ENCODE measurements around the gene GJA3.

The GJA3 gene

DNA sequence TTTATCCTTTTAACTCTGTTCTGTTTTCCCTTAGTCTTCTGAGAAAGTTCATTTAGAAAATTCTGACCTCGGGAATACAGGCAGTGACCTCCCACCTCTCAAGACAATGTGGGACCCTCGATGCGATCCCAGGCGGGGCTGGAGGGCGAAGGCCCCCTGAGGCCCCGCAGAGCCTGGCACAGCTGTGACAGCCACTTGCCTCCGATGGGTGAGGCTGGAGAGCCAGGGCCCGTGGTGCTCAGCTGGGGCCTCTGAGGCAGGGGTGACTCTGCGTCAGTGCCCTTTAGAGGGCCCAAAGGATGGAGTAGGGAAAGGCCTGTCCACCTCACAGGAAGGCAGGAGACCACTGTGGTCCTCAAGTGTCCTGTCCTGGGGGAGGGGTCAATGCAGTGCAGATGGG is 10.3 kb downstream of the GJA3 start:
- DNase-seq: no peak

DNA sequence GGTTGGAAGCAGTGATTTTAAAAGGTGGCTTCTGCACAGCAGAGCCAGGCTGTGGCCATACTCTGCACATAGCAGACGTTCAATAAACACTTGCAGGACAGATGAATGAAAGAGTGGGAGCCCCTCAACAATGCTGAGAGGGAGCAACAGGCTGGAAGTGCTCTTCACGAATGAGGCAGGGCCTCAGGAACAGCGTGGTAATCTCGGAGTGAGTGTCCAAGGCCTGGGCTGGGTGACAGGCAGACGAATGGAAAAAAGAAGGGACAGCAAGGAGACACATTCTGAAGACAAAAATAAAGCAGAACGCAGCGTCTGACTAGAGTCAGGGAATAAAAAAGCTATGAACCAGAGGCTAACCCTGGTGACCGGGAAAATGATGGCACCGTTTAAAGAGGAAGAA is 11.1 kb downstream of the GJA3 start:
- DNase-seq: no peak

DNA sequence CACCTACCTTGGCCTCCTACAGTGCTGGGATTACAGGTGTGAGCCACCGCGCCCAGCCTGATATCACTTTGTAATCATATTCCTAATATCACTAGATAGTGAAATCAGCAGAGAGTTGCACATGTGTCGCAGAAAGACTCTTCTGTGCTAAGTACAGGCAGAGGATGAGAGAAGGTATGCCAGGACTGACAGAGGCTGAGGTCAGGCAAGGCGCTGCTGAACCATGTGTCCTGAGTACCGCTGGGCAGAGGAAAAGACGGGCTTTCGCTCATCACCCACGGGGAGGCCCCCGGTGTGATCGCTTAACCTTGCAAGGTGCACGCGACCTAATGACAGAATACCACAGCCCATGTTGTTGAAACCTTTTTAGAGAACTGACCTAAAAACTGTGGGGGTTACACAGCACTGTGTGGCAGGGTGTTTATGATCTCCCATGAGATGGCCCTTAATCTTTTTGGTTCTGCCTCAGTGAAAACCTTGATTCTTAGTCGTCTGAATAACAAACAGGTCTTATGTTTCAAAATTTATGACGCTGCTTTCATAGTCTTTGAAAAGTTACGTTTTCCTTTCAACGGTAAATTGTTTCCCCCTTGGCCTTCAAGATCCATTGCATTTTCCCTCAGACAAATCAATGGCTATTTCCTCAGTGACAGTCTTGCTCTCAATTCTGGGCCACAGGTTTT is 12.2 kb downstream of the GJA3 start:
- no peak for DNase-seq

DNA sequence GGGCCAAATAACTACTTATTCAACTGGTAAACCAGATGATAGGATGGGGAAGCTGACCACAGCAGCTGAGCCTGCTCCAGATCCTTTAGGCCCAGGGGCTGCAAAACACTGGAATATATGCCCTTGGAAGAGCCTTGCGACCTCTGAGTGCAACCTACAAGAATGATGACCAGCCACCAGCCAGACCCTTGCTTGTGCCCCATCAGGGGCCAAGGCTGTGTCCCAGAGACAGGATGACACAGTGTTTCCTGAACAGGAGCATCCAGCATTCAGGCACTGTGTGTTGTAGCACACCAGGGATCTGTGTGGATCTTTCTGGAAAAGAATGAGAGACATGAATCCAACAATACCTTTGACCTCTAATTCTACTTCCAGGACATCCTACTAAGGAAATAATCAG is 14.5 kb downstream of the GJA3 start:
- no peak for DNase-seq

DNA sequence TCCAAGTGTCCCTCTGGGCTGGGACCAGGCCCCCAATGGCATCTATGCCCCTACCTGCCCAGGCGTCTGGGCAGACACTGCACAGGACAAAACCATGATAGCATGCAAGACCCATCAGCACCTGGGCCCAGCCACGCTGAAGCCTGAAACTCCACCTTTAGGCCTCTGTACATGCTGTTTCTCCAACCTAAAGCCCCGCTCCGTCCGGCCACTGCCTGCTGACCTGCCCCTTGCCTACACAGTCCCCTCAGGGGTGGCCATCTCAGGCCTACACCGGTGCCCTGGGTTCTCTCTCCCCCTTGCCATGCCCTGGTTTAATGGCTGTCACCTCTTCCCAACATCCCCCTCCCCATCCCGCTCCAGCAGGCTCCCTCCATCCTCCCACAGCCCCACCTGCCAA is 15.3 kb downstream of the GJA3 start:
- no peak for DNase-seq

DNA sequence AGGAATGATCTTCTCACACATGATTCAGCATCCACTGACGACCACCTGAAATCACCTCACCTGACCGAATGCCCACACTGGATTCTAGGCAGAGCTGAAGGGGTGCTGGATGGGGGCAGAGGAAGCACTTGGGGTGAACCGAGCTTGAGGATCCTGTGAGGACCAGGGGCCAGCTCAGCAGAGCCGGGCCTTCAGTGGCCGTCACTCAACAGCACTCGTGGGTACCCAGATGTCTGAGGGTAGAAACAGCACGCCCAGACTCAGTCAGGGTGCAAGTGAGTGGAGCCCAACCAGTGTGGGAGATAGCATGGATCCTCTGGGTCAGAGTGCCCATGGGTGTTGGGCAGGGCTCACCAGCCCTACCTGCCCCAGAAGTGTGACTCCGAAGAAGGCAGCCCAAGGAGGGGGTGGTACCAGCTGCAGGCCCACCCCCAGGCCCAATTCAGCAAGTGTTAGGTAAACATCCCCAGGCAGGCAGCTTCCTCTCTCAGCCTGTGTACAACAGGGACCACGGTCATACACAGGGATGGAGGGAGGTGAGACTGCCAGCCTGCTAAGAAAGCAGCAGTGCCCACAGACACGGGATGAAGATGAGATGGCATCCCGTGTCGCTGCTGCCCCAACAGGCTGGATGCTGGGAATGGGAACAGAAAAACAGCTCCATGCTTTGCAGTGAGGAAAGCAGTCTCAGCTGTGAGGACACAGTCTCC is 16.6 kb downstream of the GJA3 start:
- DNase-seq: no peak

DNA sequence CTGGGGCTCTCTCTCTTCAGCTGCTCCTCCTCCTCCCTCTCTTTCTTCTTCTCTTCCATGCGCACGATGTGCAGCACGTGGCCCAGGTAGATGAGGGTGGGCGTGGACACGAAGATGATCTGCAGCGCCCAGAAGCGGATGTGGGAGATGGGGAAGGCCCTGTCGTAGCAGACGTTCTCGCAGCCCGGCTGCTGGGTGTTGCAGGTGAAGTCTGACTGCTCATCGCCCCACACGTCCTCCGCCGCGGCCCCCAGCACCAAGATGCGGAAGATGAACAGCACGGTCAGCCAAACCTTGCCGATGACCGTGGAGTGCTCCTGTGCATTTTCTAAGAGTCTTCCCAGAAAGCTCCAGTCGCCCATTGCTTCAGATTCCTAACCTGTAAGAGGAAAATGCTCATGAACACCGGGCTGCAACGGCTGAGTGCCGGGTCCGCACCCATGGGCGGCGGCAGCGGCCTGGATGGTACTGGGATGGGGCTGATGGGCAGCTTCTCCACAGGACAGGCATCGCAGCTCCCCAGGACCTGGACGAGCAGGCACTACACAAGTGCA is 17.8 kb downstream of the GJA3 start:
- DNase-seq: no peak

DNA sequence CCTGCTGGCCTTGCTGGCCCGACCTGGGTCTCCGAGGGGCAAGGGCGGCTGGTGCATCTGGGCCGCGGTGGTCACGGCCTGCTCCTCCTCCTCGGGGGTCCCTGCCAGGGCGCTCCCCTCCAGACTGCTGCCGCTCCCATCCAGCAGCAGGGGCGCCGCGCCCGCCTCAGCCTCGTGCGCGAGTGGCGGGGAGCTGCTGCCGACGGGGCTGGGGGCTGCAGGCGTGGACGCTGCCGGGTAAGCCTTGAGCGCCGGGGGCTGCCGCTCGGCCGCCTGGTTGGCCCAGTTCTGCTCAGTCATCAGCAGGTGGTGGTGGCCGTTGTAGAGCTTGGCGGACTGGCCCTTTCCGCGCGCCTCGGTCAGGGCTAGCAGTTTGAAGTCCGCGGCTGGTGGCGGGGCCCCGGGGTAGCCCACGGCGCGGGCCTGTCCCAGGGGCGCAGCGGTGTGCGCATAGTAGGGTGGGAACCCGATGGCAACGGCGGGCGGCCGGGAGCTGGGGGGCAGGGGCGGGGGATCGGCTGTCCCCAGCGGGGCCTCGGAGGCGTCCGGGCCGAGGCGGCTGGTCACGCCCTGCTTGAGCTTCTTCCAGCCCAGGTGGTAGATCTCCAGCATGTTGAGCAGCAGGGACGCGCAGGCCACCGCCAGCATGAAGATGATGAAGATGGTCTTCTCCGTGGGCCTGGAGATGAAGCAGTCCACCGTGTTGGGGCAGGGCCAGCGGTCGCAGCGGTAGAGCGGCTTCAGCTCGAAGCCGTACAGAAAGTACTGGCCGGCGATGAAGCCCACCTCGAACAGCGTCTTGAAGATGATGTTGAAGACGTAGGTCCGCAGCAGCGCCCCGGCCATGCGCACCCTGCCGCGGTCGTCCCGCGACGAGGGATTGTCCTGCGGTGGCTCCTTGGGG is 18.6 kb downstream of the GJA3 start:
- no peak for DNase-seq

DNA sequence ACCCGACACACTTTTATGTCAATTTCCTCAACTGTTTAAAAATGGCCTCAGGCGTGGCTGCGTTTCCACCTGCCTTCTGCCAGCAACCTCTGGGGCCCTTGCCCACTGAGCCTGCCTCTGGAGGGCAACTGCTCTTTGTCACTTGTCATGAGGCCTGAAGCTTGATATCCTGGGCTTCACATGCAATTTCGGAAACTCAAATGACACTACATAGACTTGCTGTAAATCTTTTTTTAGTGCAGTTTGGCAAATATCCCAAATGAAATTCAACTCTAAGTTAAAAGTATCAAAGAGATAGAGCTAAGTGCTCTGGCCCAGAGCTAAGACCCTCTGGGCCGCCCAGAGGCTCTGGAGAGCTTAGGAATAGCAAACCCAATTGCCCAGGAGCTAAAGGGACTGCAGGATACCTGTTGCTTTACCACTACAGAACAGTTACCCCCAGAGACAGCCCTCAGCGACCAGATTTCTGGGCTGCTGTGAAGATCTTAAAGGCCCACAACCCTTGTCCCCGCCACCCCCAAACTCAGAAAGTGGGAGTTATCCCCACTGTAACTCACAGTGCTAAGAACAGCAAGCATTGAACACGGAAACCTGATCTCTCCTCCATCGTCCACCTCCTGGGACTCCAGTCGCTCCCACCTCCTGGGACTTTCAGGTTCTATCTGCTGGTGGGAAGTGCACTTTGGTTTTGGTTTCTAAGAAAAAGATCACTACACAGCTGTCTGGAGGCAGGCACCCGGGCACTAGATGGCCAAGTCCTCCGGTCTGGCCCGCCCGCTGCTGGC is 19.4 kb downstream of the GJA3 start:
- no peak for DNase-seq

DNA sequence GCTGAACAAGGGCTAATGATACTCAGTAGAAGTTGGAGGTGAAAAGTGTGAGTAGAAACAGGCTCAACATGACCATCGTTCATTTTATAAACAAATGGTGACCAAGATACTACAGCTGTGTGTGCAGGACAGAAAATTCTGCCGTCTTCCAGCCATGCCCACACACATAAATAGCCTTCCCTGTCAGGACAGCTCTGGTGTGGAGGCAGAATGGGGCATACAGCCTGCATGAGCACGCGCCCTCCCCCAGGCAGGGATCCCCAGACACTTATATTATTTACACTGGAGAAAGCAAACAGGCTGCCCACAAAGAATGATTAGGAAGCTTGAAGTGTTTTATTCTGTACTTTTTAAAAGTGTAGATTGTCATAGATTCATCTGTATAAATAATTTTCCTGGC is 20.4 kb downstream of the GJA3 start:
- no peak for DNase-seq

DNA sequence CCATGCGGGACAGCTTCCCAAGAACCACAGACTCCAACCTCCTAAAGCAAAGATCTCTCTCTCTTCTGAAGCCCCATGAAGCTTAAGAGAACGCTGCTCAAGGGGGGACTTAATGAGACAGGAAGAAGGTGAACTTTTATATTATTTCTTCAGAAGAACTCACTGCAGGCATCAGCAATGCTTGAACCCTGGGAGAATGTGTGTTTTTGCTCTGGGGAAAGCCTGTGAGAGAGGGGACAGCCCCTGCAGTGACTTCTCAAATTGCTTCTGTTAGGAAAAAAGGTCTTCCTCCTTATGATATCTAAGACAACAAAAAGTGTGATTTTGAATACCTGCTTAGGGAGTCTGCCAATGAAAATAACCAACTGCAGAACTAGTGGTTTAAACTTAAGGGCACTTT is 23.0 kb downstream of the GJA3 start:
- no peak for DNase-seq

DNA sequence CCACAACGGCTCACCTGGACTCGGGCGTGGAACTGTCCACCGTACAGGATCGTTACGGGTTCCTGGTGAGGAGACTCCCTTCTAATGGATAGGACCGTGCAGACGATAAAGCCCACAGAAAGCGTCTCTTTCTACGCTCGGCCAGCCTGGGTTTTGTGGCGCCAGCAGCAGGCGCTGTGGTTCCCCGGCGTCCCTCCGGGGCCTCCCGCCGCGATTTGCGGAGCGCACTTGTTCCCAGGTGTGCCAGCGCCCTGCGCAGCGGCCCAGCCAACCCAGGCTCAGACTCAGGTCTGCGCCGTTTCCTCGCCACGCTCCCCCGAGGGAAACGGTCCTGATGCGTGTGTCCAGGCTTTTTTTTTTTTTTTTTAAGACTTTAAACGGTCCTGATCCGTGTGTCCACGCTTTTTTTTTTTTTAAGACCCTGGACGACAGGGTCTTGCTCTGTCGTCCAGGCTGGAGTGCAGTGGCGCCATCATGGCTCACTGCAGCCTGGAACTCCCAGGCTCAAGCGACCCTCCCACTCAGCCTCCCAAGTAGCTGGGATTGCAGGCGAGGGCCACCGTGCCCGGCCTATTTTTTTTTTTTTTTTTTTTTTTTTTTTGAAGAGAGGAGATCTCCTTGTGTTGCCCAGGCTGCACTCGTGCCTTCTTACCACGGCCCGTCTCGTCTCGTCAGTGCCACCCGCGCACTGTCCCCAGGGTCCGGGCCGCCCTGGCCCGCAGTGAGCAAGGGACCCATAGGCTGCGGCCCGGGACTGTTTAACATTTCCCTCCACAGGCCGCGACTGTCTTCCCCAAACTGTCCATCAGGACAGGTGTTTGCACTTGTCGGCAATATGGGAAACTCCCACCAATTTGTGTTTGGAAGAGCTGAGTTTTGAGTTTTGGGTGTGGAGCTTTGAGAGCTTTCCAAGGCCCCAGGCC is 23.8 kb downstream of the GJA3 start:
- DNase-seq: no peak

DNA sequence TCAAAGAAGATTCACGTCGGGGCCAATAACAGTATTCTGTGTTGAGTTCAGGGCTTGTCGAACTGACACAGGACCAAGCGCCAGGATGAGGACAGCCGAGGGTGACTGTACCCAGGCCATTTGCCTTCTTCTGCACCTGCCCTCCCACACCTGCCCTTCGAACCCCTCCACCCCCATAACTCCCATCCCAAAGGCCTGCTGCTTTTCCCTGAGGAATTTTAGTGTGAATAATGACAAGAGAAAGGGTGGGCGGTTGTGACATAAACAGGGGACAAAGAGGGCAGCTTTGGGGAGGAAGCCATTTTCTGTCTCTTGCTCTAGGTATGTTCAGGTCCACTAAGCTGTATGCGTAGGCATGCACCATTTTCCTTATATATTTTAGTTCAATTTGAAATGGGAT is 26.1 kb downstream of the GJA3 start:
- no peak for DNase-seq

DNA sequence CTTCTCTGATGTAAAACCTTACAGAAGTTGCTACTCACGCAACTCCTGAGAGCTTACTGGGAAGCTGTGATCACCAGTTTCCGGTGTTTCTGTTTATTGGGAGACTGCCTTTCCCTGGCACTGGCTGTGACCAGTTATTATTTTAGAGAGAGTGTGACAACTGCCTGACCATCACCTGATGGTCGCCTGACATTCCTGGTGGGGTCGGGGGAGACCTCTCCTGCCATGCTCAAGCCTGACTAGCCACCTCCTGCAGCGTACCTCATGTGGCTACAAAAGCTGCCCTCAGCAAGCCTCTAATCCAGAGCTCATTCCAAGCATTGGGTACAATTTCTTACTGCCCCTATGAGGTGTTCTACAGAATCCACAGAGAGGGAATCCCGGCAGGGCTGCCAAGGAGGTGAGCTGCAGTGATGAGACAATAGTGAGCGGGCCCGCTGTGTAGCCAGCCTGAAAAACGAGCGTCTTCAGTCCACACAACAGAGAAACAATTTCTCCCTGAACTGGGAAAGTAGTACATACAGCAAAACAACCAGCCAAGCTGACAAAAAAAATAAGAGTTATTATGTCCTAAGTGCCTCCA is 28.7 kb downstream of the GJA3 start:
- no peak for DNase-seq

DNA sequence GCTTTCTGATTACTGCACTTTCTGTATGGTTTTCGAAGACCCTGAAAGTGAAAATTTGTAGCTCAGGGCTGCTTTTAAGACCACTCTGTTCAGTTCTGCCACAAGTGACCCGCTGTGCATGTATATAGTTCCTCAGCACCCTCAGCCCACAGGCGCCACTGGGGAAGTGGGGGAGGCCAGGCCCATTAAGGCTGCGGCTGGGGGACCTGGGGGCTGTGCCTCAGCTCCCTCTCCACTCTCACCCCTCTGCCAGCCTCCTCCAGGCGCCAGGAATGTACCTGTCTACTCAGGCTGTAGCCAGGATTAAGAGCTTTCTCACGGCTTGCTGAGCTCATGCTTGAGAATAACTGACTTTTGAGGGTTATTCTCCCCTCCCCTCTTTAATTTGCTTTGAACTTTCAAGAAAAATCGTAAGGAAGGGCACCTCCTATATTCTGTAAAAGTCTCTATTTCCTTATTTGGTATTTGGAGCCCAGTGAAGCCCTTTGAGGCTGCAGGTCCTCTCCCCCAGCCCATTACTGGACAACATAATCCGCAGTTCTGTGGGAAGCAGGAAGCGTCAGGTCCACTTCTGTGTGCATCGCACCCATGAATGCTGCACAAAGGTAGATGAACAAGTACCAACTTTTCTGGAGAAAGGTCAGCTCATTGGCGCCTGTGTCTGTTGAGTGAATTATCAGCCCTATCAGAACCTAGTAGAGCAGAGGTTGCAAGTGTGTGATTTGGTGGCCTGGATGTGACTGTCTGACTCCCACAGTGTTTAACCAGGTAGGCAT is 29.6 kb downstream of the GJA3 start:
- DNase-seq: no peak

DNA sequence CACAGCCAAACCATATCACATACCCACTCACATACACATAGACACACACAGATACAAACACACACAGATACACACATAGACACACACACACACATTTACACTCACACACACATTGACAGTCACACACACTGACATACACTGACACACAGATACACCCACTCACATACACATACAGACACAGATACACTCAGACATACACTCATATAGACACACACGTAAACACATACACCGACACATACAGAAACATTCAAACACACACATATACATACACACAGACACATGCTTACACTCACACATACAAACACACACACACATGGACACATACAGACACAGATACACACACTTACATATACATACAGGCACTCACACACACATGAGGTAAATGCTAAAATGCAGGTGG is 30.2 kb downstream of the GJA3 start:
- DNase-seq: no peak

DNA sequence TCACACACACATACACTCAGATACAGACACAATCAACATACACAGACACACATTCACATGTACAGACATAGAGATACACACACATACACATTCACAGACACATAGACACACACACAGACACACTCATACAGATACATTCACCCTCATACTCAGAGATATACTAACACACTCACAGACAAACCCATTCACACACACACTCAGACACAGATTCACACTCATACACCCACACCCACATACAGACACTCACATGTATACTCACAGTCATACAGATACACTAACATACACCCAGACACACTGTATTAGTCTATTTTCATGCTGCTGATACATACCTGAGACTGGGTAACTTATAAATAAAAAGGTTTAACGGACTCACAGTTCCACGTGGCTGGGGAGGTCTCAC is 30.8 kb downstream of the GJA3 start:
- no peak for DNase-seq

DNA sequence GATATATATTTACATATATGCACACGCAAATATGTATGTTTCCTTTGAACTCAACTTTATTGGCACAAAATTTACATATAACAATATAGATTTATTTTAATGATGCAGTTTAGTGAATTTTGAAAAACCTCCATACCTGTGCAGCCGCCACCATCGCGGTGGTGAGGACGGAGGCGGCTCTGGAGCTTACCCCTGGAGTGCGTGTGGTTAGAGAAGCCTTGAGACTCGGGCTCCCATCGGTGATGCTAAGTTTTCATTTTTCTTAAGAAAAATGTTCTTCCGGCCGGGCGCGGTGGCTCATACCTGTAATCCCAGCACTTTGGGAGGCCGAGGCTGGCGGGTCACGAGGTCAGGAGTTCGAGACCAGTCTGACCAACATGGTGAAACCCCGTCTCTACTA is 31.8 kb downstream of the GJA3 start:
- DNase-seq: no peak

DNA sequence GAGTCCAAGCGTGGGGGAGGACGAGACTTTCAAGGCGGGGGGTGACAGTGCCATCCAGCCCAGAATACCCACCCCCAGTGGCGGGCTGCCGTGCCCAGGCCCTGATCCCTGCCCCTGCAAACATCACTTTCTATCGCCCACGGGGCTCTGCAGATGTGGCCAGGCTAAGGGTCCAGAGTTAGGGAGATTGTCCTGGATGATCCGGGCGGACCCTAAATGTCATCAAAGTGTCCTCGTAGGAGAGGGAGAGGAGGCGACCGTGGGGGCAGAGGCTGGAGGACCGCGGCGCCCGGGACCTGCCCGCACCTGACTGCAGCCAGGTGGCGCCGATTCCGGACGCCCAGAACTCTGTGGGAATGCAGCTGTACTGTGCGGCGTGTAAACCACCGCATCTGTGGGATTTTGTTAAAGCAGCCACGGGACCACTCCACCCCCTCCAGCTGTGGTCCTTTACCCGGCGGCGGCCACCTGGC is 32.4 kb downstream of the GJA3 start:
- DNase-seq: no peak

Data from NCI-H446 (cell line).